IMR-90 (cell line): Measurements from ENCODE around the gene CDH22. TPM values are rescaled to one million over a fixed set of nuclear protein-coding genes. Genes with fewer than 3 reads are reported as not detected.

Experiments used
- ATAC-seq: fragments of 200-7000 bp; cut with Tn5 transposase; 2 replicates; pipeline ENCODE4 v1.9.1; 2020; ENCODE audit warnings: low read depth, mild to moderate bottlenecking, moderate library complexity
- BruUV-seq: library from RNA; stranded (reverse); fragments of 400-500 nt; replicated peaks from 2 replicates; lab custom pipeline; 2021; lab: Mats Ljungman, UMichigan
- CTCF ChIA-PET: fragments of 300-600 bp; formaldehyde crosslinking; extraction: SDS; loops from one replicate; lab custom pipeline; 2021; ENCODE audit warnings: antibody characterized with exemption; lab: Yijun Ruan, JAX
- POLR2A ChIA-PET: fragments of 300-600 bp; sonication (Branson Sonifier 250); formaldehyde crosslinking; loops from one replicate; lab custom pipeline; 2022; ENCODE audit warnings: antibody characterized with exemption; ENCODE audit not compliant: unreplicated experiment; lab: Charles Lee
- DNase-seq: peaks from one replicate; pipeline ENCODE4 v3.0.0; 2013
- H2AFZ ChIP-seq: replicated peaks from 2 replicates; pipeline ENCODE3; 2013; ENCODE audit warnings: low read length, mild to moderate bottlenecking; ENCODE audit not compliant: poor library complexity
- H2AK5ac ChIP-seq: 2 replicates; pipeline ENCODE4 v1.6.1; 2013; ENCODE audit warnings: low read depth, low read length, inconsistent platforms
- H2AK9ac ChIP-seq: replicated peaks from 2 replicates; pipeline ENCODE3; 2013; ENCODE audit warnings: mild to moderate bottlenecking, low read depth, low read length, moderate library complexity; ENCODE audit not compliant: poor library complexity
- H2BK120ac ChIP-seq: 2 replicates; pipeline ENCODE4 v1.6.1; 2013; ENCODE audit warnings: low read depth, low read length, inconsistent platforms
- H2BK15ac ChIP-seq: 3 replicates; pipeline ENCODE4 v1.6.1; 2013; ENCODE audit warnings: low read depth, low read length, inconsistent platforms
- H2BK20ac ChIP-seq: 2 replicates; pipeline ENCODE4 v1.6.1; 2013; ENCODE audit warnings: low read depth, mild to moderate bottlenecking, inconsistent platforms, low read length, moderate library complexity
- H2BK5ac ChIP-seq: 2 replicates; pipeline ENCODE4 v1.6.1; 2013; ENCODE audit warnings: mild to moderate bottlenecking, low read depth, low read length, inconsistent platforms; ENCODE audit not compliant: poor library complexity, severe bottlenecking
- H3K14ac ChIP-seq: replicated peaks from 2 replicates; pipeline ENCODE4 v1.6.1; 2013; ENCODE audit warnings: low read depth, low read length, inconsistent platforms
- H3K18ac ChIP-seq: 2 replicates; pipeline ENCODE4 v1.6.1; 2013; ENCODE audit warnings: low read depth, low read length, control low read depth
- H3K23ac ChIP-seq: 2 replicates; pipeline ENCODE4 v1.6.1; 2013; ENCODE audit warnings: low read depth, low read length, inconsistent platforms
- H3K27ac ChIP-seq: 2 replicates; pipeline ENCODE4 v1.5.1; 2013; ENCODE audit warnings: mild to moderate bottlenecking, control low read depth, low read length; ENCODE audit not compliant: insufficient read depth
- H3K27me3 ChIP-seq: 2 replicates; pipeline ENCODE4 v1.6.1; 2013; ENCODE audit warnings: low read length; ENCODE audit not compliant: control insufficient read depth, insufficient read depth
- H3K36me3 ChIP-seq: 2 replicates; pipeline ENCODE4 v1.6.1; 2013; ENCODE audit warnings: low read length, mixed read lengths; ENCODE audit not compliant: control insufficient read depth, insufficient read depth
- H3K4ac ChIP-seq: 2 replicates; pipeline ENCODE4 v1.6.1; 2013; ENCODE audit warnings: low read depth, low read length, inconsistent platforms
- H3K4me1 ChIP-seq: 2 replicates; pipeline ENCODE4 v1.6.1; 2013; ENCODE audit warnings: low read length, mixed read lengths; ENCODE audit not compliant: control insufficient read depth, insufficient read depth
- H3K4me2 ChIP-seq: 2 replicates; pipeline ENCODE4 v1.6.1; 2013; ENCODE audit warnings: low read depth, mild to moderate bottlenecking, control low read depth, low read length, moderate library complexity
- H3K4me3 ChIP-seq: 2 replicates; pipeline ENCODE4 v1.5.1; 2013; ENCODE audit warnings: low read depth, mild to moderate bottlenecking, control low read depth, low read length, moderate library complexity; ENCODE audit not compliant: insufficient read depth
- H3K56ac ChIP-seq: 2 replicates; pipeline ENCODE4 v1.6.1; 2013; ENCODE audit warnings: low read length, inconsistent platforms; ENCODE audit not compliant: insufficient read depth; ENCODE audit errors: extremely low read depth
- H3K79me1 ChIP-seq, 2 experiments: 2 replicates each; pipeline ENCODE4 v1.6.1; 2013; ENCODE audit warnings: low read length in 2 of 2, inconsistent platforms in 1 of 2, low read depth in 1 of 2
- H3K9ac ChIP-seq: 2 replicates; pipeline ENCODE4 v1.6.1; 2013; ENCODE audit warnings: low read depth, low read length, control low read depth
- H3K9me1 ChIP-seq: 2 replicates; pipeline ENCODE4 v1.6.1; 2013; ENCODE audit warnings: low read length, inconsistent platforms; ENCODE audit not compliant: insufficient read depth
- H3K9me3 ChIP-seq: 2 replicates; pipeline ENCODE4 v1.6.1; 2013; ENCODE audit warnings: low read length; ENCODE audit not compliant: control insufficient read depth, insufficient read depth
- H4K20me1 ChIP-seq: 2 replicates; pipeline ENCODE4 v1.6.1; 2013; ENCODE audit warnings: low read length, inconsistent platforms; ENCODE audit not compliant: insufficient read depth
- H4K5ac ChIP-seq: 2 replicates; pipeline ENCODE4 v1.6.1; 2013; ENCODE audit warnings: mild to moderate bottlenecking, low read depth, low read length, control low read depth
- H4K8ac ChIP-seq, 2 experiments: 2 replicates each; pipeline ENCODE4 v1.6.1; 2013; ENCODE audit warnings: low read depth in 2 of 2, low read length in 2 of 2, control low read depth in 1 of 2, inconsistent platforms in 1 of 2
- H4K91ac ChIP-seq: 2 replicates; pipeline ENCODE4 v1.6.1; 2013; ENCODE audit warnings: low read depth, low read length, inconsistent platforms; ENCODE audit not compliant: insufficient read depth
- BHLHE40 ChIP-seq: fragments of 150-350 bp; IDR thresholded peaks from 2 replicates; pipeline ENCODE4 v1.6.1; 2016; ENCODE audit warnings: mild to moderate bottlenecking, low read depth, low read length
- CEBPB ChIP-seq: IDR thresholded peaks from 2 replicates; pipeline ENCODE4 v1.6.1; 2012; ENCODE audit warnings: low read depth, low read length, improper control_type of control experiment
- CHD1 ChIP-seq: IDR thresholded peaks from 2 replicates; pipeline ENCODE4 v1.6.1; 2012; ENCODE audit warnings: low read depth, low read length, improper control_type of control experiment
- FOS ChIP-seq: fragments of 150-350 bp; IDR thresholded peaks from 2 replicates; pipeline ENCODE4 v1.6.1; 2016; ENCODE audit warnings: low read depth, low read length
- MAFK ChIP-seq: IDR thresholded peaks from 2 replicates; pipeline ENCODE4 v1.6.1; 2012; ENCODE audit warnings: low read depth, low read length, improper control_type of control experiment
- MAZ ChIP-seq: IDR thresholded peaks from 2 replicates; pipeline ENCODE4 v1.6.1; 2012; ENCODE audit warnings: low read depth, mild to moderate bottlenecking, low read length, improper control_type of control experiment, moderate library complexity, borderline replicate concordance
- MXI1 ChIP-seq: IDR thresholded peaks from 2 replicates; pipeline ENCODE4 v1.6.1; 2012; ENCODE audit warnings: low read depth, mild to moderate bottlenecking, low read length, moderate library complexity, borderline replicate concordance
- NFE2L2 ChIP-seq: fragments of 150-350 bp; IDR thresholded peaks from 2 replicates; pipeline ENCODE4 v1.6.1; 2016; ENCODE audit warnings: low read depth, mild to moderate bottlenecking, low read length
- POLR2A ChIP-seq: IDR thresholded peaks from 2 replicates; pipeline ENCODE4 v1.6.1; 2012; ENCODE audit warnings: mild to moderate bottlenecking, low read depth, low read length
- RAD21 ChIP-seq: IDR thresholded peaks from 2 replicates; pipeline ENCODE4 v1.6.1; 2012; ENCODE audit warnings: low read length, improper control_type of control experiment
- RCOR1 ChIP-seq: IDR thresholded peaks from 2 replicates; pipeline ENCODE4 v1.6.1; 2012; ENCODE audit warnings: mild to moderate bottlenecking, low read length, improper control_type of control experiment; ENCODE audit not compliant: insufficient replicate concordance
- RFX5 ChIP-seq: IDR thresholded peaks from 2 replicates; pipeline ENCODE4 v1.8.0; 2012; ENCODE audit warnings: low read depth, mild to moderate bottlenecking, low read length, moderate library complexity
- SMC3 ChIP-seq: fragments of 150-350 bp; IDR thresholded peaks from 2 replicates; pipeline ENCODE4 v1.6.1; 2016; ENCODE audit warnings: low read depth, mild to moderate bottlenecking, antibody characterized with exemption, low read length, moderate library complexity
- WGBS, 2 experiments: methylation state at CpG; one replicate each; pipeline versions ENCODE4 v1.1.5 to v1.1.7; 2013; ENCODE audit warnings: missing lambda C conversion rate in 2 of 2; ENCODE audit not compliant: insufficient read length in 1 of 2; ENCODE audit errors: extremely low coverage in 2 of 2; 5-methylcytosine and 5-hydroxymethylcytosine counted together
- dilution Hi-C: fragments of 300-500 bp; cut with HindIII; formaldehyde crosslinking; loops from one replicate; pipeline ENCODE4 v1.14.3; 2018; ENCODE audit warnings: low sequenced_read_pairs; ENCODE audit not compliant: unreplicated experiment
- in situ Hi-C: fragments of 300-500 bp; cut with MboI; formaldehyde crosslinking; loops from 3 replicates; pipeline ENCODE4 v1.14.3; 2019; ENCODE audit warnings: low sequenced_read_pairs, inconsistent platforms, mixed read lengths
- intact Hi-C: fragments of 100-400 bp; cut with micrococcal nuclease; formaldehyde crosslinking; loops from 2 replicates; pipeline ENCODE4 v1.10.0; 2022
- polyA plus RNA-seq, 3 experiments: library from polyadenylated mRNA; depleted of rRNA; stranded (reverse); fragments of >200 nt; gene quantifications; 2 replicates each; pipeline ENCODE4 v1.2.3, GENCODE V29; 2012; ENCODE audit warnings: low replicate concordance in 1 of 3
- total RNA-seq: library from RNA; depleted of rRNA; stranded (reverse); fragments of >200 nt; gene quantifications from 2 replicates; pipeline ENCODE4 v1.2.3, GENCODE V29; 2012
- TF ChIP-seq, protein P1 (sequence below): fragments of 150-350 bp; IDR thresholded peaks from 2 replicates; pipeline ENCODE4 v1.6.1; 2017; ENCODE audit warnings: mild to moderate bottlenecking, antibody characterized with exemption, low read length, low read depth
- TF ChIP-seq, protein P2 (sequence below): fragments of 150-350 bp; IDR thresholded peaks from 2 replicates; pipeline ENCODE4 v1.6.1; 2016; ENCODE audit warnings: low read depth, mild to moderate bottlenecking, low read length, moderate library complexity, borderline replicate concordance
- TF ChIP-seq, protein P3 (sequence below): conservative IDR thresholded peaks from 2 replicates; pipeline ENCODE4 v1.5.1; 2012; ENCODE audit warnings: mild to moderate bottlenecking, low read depth, low read length, improper control_type of control experiment

CDH22 gene
- total and polyA plus RNA-seq, 2 of the 4 experiments (the other 2 are of a cell fraction), result not detected

DNA sequence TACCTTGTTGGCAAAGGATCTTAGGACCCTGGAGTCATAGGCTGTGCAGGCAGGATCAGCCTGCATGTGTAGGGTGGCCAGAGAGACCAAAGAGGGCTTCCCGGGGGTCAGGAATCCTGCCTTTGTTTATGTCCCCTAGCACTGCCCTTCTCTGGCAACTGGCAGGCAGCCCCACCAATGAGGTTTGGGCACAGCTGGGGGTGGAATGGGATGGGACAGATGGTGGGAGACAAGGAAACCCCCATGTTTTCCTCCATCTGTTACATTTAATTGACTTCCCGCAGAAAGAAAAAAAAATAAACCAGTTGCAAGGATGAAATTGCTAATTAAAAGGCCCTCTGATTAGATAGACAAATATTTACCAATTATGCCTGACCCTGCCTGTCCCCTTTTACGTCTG, 162.6 kb downstream of the CDH22 start:
- Histone ChIP-seq H3K4me1 (no peaks in the 10 kb centered on the region), H3K27ac (no peak overlapping the region), H4K8ac (no peak overlapping the region), H2BK15ac (no peak overlapping the region), H2BK5ac (no peak overlapping the region), H3K79me1 (no peaks in the 10 kb centered on the region), H3K23ac (no peak overlapping the region), H3K9ac (no peak overlapping the region), H2AFZ (no peak overlapping the region), H3K4ac (no peak overlapping the region), H2BK20ac (no peak overlapping the region), H4K20me1 (no peaks in the 10 kb centered on the region), H3K4me3 (no peak overlapping the region), H3K9me1 (no peaks in the 10 kb centered on the region), H3K56ac (no peak overlapping the region), H3K14ac (no peak overlapping the region), H4K91ac (no peak overlapping the region), H3K36me3 (no peaks in the 10 kb centered on the region), H2BK120ac (no peak overlapping the region), H3K9me3 (no peaks in the 10 kb centered on the region), H4K5ac (no peak overlapping the region), H3K27me3 (peaks cover 20% of the 10 kb centered on the region), H3K18ac (no peak overlapping the region), H2AK5ac (no peak overlapping the region), H3K4me2 (no peak overlapping the region), H2AK9ac (no peak overlapping the region)
- no TSS peak for BruUV-seq
- intact Hi-C loops (no loop called here), in situ Hi-C loops (no loop called here), dilution Hi-C loops (no loop called here)
- ChIA-PET CTCF (no interaction called here), POLR2A (no interaction called here)
- DNase-seq (no peak), ATAC-seq (no peak)
- no CpG with 5 or more reads among the region's 3 CpGs for WGBS, 2 experiments
- TF ChIP-seq, protein P1, sequence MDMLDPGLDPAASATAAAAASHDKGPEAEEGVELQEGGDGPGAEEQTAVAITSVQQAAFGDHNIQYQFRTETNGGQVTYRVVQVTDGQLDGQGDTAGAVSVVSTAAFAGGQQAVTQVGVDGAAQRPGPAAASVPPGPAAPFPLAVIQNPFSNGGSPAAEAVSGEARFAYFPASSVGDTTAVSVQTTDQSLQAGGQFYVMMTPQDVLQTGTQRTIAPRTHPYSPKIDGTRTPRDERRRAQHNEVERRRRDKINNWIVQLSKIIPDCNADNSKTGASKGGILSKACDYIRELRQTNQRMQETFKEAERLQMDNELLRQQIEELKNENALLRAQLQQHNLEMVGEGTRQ, result no peak
- TF ChIP-seq SMC3 (no peak), POLR2A (no peak), FOS (no peak), MAFK (no peak), NFE2L2 (no peak), RAD21 (no peak), RCOR1 (no peak), RFX5 (no peak), BHLHE40 (no peak), CEBPB (no peak), MAZ (no peak), CHD1 (no peak), MXI1 (no peak)
- TF ChIP-seq, protein P2, sequence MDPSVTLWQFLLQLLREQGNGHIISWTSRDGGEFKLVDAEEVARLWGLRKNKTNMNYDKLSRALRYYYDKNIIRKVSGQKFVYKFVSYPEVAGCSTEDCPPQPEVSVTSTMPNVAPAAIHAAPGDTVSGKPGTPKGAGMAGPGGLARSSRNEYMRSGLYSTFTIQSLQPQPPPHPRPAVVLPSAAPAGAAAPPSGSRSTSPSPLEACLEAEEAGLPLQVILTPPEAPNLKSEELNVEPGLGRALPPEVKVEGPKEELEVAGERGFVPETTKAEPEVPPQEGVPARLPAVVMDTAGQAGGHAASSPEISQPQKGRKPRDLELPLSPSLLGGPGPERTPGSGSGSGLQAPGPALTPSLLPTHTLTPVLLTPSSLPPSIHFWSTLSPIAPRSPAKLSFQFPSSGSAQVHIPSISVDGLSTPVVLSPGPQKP, result no peak
- TF ChIP-seq, protein P3, sequence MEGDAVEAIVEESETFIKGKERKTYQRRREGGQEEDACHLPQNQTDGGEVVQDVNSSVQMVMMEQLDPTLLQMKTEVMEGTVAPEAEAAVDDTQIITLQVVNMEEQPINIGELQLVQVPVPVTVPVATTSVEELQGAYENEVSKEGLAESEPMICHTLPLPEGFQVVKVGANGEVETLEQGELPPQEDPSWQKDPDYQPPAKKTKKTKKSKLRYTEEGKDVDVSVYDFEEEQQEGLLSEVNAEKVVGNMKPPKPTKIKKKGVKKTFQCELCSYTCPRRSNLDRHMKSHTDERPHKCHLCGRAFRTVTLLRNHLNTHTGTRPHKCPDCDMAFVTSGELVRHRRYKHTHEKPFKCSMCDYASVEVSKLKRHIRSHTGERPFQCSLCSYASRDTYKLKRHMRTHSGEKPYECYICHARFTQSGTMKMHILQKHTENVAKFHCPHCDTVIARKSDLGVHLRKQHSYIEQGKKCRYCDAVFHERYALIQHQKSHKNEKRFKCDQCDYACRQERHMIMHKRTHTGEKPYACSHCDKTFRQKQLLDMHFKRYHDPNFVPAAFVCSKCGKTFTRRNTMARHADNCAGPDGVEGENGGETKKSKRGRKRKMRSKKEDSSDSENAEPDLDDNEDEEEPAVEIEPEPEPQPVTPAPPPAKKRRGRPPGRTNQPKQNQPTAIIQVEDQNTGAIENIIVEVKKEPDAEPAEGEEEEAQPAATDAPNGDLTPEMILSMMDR, result no peak
